Right atrium auricular region (tissue), 2 donors: ENCODE data around the gene NFS1. TPM values are rescaled to one million over a fixed set of nuclear protein-coding genes. Genes with fewer than 3 reads are reported as not detected.

Experiments used
- DNase-seq: peaks from one replicate; pipeline ENCODE4 v3.0.0-alpha.2; 2019; ENCODE audit warnings: low spot score
- H3K27ac ChIP-seq, 2 donors: fragments of 200-600 bp; sonication (generic); 1 replicate in 1 of 2; 2 replicates in 1 of 2; pipeline ENCODE4 v1.5.1; 2016 to 2019
- H3K27me3 ChIP-seq, 2 donors: fragments of 200-600 bp; sonication (generic); one replicate each; pipeline versions ENCODE4 v1.5.1 to v1.6.0; 2017 to 2019
- H3K36me3 ChIP-seq: fragments of 200-600 bp; sonication (generic); one replicate; pipeline ENCODE4 v1.5.1; 2016
- H3K4me1 ChIP-seq, 2 donors: fragments of 200-600 bp; sonication (generic); one replicate each; pipeline versions ENCODE4 v1.5.1 to v1.6.0; 2017 to 2019
- H3K4me3 ChIP-seq, 2 donors: fragments of 200-600 bp; sonication (generic); 1 replicate in 1 of 2; 2 replicates in 1 of 2; pipeline ENCODE4 v1.5.1; 2017 to 2019; ENCODE audit warnings: mild to moderate bottlenecking in 1 of 2, moderate library complexity in 1 of 2
- H3K9me3 ChIP-seq, 2 donors: fragments of 200-600 bp; sonication (generic); one replicate each; pipeline ENCODE4 v1.5.1; 2019
- total RNA-seq, 2 donors: library from RNA; depleted of rRNA; stranded (reverse); fragments of >200 nt; gene quantifications; one replicate each; pipeline ENCODE4 v1.1.0, GENCODE V29; 2016
- TF ChIP-seq, protein P1 (sequence below), 2 donors: fragments of 200-600 bp; sonication (generic); IDR thresholded peaks; one replicate each; pipeline ENCODE4 v1.5.1; 2019; ENCODE audit warnings: antibody characterized with exemption in 2 of 2

NFS1 gene
- total RNA-seq, 2 donors from 2014 or later, result 24.6 to 38.7 TPM

DNA sequence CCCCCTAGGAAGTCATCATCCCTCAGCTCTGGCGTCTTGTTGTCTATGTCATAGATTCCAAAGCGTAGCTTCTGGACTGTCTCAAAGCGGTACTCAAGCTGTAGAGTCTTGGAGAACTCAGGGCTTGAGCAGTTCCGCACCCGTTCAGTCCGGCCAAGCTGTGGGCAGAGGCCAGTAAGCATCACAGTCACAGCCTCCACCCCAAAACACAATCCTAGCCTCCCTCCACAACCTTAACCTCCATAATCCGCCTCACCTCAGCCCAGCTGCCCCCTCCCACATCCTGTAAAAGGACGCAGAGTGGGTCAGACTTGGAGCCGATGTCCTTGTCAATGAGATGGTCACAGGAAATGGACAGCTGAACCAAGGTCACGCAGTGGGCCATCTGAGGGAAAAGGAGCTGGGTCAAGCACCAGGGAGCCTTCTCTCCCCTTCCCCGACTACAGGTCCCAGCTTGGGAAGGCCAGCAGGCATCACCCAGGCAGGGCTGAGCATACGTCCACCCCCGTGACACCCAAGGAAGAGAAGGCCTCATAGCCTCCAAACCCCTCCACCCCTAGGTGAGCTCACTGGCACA is 66.5 kb downstream of the NFS1 start:
- DNase-seq, result no peak
- H3K27me3 ChIP-seq, result no peaks in the 10 kb centered on the region
- peaks cover 46% of the 10 kb centered on the region for H3K36me3 ChIP-seq
- TF ChIP-seq, protein P1, sequence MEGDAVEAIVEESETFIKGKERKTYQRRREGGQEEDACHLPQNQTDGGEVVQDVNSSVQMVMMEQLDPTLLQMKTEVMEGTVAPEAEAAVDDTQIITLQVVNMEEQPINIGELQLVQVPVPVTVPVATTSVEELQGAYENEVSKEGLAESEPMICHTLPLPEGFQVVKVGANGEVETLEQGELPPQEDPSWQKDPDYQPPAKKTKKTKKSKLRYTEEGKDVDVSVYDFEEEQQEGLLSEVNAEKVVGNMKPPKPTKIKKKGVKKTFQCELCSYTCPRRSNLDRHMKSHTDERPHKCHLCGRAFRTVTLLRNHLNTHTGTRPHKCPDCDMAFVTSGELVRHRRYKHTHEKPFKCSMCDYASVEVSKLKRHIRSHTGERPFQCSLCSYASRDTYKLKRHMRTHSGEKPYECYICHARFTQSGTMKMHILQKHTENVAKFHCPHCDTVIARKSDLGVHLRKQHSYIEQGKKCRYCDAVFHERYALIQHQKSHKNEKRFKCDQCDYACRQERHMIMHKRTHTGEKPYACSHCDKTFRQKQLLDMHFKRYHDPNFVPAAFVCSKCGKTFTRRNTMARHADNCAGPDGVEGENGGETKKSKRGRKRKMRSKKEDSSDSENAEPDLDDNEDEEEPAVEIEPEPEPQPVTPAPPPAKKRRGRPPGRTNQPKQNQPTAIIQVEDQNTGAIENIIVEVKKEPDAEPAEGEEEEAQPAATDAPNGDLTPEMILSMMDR (IDR thresholded peaks at IDR 0.05), result no peak
- no peaks in the 10 kb centered on the region for H3K9me3 ChIP-seq
- H3K4me3 ChIP-seq, result no peak overlapping the region
- H3K4me1 ChIP-seq, result peaks cover 0 to 19% of the 10 kb centered on the region in 2 donors
- H3K27ac ChIP-seq, result no peak overlapping the region

DNA sequence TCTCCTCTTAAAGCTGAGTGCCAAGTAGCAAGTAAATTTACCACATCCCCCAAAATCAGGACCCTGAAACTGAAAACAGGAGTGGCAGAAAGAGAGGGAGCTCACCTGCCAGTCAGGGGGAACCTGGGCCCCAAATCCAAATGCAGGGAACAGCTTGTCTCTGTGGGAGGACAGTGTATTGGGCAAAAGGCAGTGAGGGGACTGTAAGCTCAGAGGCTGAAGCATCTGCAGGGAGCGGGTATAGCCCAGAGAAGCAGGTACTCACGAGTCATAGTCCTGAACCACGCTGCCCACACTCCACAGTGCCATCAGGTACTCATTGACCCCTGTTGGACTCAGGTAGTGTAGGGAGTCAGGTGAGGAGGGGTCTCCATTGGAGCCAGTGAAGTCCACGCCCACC is 68.5 kb downstream of the NFS1 start:
- peaks cover 66% of the 10 kb centered on the region for H3K36me3 ChIP-seq
- H3K4me1 ChIP-seq, result peaks cover 0 to 5% of the 10 kb centered on the region in 2 donors
- no peak overlapping the region for H3K4me3 ChIP-seq
- no peaks in the 10 kb centered on the region for H3K27me3 ChIP-seq
- no peak overlapping the region for H3K27ac ChIP-seq
- TF ChIP-seq, protein P1 (IDR thresholded peaks at IDR 0.05), result no peak
- DNase-seq, result no peak
- no peaks in the 10 kb centered on the region for H3K9me3 ChIP-seq

DNA sequence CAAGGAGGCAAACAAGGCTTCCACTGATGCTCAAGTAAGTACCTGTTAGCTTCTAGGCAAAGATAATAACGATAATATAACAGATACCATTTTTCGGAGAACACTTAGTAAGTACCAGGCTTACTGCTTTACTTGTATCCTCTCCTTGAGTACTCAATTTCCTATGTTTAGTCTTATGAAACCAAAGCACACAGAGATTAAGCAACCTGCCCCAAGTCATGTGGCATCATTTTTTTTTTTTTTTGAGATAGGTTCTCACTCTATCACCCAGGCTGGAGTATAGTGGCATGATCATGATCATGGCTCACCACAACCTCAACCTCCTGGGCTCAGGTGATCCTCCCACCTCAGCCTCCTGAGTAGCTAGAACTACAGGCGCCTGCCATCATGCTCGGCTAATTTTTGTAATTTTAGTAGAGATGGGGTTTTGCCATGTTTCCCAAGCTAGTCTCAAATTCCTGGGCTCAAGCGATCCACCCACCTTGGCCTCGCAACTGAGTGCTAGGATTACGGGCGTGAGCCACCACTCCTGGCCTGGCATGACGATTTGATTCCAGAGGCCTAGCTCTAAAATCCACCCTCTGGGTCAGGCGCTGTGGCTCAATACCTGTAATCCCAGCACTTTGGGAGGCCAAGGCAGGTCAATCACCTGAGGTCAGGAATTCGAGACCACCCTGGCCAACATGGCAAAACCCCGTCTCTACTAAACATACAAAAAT is 69.6 kb downstream of the NFS1 start:
- Histone ChIP-seq H3K27me3 (no peaks in the 10 kb centered on the region), H3K36me3 (peaks cover 75% of the 10 kb centered on the region), H3K4me3 (no peak overlapping the region), H3K4me1 (no peaks in the 10 kb centered on the region), H3K9me3 (no peaks in the 10 kb centered on the region), H3K27ac (no peak overlapping the region)
- DNase-seq, result no peak
- TF ChIP-seq, protein P1 (IDR thresholded peaks at IDR 0.05), result no peak

DNA sequence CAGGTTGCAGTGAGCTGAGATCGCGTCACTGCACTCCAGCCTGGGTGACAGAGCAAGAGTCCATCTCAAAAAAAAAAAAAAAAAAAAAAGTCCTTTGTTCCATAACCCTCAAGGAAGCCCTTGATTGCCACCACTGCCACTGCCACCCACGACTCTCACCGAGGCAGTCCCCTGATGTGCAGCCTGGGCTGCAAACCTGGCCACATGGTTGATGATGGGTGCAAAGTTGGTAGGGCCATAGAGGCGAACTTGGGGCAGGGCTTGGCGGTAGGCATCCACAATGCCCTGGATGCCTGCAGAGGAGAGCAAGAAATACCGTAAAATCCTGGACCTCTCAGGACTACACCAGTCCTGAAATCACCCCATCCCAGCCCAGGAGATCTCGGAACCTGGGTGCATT is 72.0 kb downstream of the NFS1 start:
- Histone ChIP-seq H3K36me3 (peaks cover 70% of the 10 kb centered on the region), H3K4me3 (no peak overlapping the region), H3K27ac (no peak overlapping the region), H3K9me3 (no peaks in the 10 kb centered on the region), H3K27me3 (no peaks in the 10 kb centered on the region), H3K4me1 (no peaks in the 10 kb centered on the region)
- peak; percentile 5 for DNase-seq
- TF ChIP-seq, protein P1 (IDR thresholded peaks at IDR 0.05), result no peak

DNA sequence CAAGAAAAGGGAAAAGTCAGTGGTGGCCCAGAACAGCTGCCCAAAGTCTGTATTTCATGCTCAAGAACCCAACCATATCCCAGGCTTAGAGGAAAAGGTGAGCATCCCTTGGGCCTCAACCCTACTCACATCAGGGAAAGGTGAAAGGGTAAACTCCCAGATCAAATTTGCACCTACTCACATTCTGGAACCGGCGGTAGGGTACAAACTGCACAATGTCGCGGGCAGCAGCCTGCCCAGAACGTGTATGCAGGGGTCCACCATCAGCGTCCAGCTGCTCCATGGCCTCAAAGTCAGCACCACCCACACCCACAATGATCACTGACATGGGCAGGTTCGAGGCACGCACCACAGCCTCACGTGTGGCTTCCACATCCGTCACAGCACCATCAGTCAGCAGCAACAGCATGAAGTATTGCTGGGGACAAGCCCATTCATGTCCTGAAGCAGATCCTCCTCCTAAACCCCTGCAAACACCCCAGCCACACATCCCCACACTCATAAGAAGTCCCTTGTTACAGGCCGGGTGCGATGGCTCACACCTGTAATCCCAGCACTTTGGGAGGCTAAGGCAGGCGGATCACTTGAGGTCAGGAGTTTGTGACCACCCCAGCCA is 72.7 kb downstream of the NFS1 start:
- TF ChIP-seq, protein P1 (IDR thresholded peaks at IDR 0.05), result no peak
- Histone ChIP-seq H3K4me1 (no peaks in the 10 kb centered on the region), H3K9me3 (no peaks in the 10 kb centered on the region), H3K4me3 (no peak overlapping the region), H3K36me3 (peaks cover 64% of the 10 kb centered on the region), H3K27me3 (no peaks in the 10 kb centered on the region), H3K27ac (no peak overlapping the region)
- no peak for DNase-seq
